ENCODE results near the gene PCCA.

GRCh38 chr13:100508455-100508854 is 419.6 kb downstream of the PCCA start:
- TF ChIP-seq POLR2AphosphoS5 (IDR thresholded peaks at IDR 0.05) (no peak), CTCF (IDR thresholded peaks at IDR 0.05) (no peak), POLR2A (IDR thresholded peaks at IDR 0.05) (no peak), EP300 (IDR thresholded peaks at IDR 0.05) (no peak)
